Activated CD8-positive, alpha-beta memory T cell treated with anti-CD3 and anti-CD28 coated beads for 24 hours (primary cell): ENCODE data around the gene TECTA.

Experiments
- DNase-seq: peaks from one replicate; pipeline ENCODE4 v3.0.0-alpha.2; 2020

The TECTA gene, protein sequence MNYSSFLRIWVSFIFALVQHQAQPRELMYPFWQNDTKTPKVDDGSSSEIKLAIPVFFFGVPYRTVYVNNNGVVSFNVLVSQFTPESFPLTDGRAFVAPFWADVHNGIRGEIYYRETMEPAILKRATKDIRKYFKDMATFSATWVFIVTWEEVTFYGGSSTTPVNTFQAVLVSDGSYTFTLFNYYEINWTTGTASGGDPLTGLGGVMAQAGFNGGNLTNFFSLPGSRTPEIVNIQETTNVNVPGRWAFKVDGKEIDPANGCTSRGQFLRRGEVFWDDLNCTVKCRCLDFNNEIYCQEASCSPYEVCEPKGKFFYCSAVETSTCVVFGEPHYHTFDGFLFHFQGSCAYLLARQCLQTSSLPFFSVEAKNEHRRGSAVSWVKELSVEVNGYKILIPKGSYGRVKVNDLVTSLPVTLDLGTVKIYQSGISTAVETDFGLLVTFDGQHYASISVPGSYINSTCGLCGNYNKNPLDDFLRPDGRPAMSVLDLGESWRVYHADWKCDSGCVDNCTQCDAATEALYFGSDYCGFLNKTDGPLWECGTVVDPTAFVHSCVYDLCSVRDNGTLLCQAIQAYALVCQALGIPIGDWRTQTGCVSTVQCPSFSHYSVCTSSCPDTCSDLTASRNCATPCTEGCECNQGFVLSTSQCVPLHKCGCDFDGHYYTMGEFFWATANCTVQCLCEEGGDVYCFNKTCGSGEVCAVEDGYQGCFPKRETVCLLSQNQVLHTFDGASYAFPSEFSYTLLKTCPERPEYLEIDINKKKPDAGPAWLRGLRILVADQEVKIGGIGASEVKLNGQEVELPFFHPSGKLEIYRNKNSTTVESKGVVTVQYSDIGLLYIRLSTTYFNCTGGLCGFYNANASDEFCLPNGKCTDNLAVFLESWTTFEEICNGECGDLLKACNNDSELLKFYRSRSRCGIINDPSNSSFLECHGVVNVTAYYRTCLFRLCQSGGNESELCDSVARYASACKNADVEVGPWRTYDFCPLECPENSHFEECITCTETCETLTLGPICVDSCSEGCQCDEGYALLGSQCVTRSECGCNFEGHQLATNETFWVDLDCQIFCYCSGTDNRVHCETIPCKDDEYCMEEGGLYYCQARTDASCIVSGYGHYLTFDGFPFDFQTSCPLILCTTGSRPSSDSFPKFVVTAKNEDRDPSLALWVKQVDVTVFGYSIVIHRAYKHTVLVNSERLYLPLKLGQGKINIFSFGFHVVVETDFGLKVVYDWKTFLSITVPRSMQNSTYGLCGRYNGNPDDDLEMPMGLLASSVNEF (N-terminal part only)

DNA sequence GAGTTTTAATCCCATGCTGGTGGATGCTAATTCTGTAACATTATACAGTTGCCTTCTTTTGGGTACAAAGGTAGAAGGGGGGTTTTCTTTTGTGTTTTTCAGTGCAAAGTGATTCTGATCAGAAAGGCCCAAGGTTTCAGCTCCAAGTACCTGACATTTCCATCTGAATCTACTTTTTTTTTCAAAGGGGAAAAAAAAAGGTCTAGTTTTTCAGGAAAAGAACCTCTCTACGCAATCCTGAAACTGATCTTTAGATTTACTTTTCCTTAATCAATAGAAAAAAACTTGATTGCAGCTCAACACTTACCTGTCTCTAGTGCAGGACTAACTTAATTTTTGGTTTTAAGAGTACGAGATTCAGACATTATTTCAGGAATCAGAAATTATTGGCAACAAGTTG lies at the start of gene TECTA:
TSS of gene TECTA (plus strand) at position 301 of the 400 bp plus-strand sequence. CDS start 1,423 bp downstream, outside the sequence.
- no peak for DNase-seq

DNA sequence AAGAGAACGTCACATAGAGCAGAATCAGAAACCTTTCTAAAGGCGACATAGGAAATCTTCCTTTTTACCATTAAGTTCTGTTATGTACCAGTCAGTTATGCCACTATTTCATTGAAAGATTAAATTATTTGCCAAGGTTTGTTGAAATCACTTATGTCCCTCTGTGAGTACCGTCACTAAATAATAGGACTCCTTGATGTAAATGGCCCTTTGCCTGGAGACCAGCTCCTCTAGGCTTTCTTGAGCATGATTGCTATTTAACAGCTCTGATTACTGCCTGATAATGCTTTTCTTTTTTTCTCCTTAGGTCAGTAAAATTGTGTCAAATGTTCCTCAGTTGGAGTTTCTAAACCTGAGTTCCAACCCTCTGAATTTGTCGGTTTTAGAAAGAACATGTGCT lies 47.8 kb upstream of the TECTA start:
- DNase-seq, result no peak

DNA sequence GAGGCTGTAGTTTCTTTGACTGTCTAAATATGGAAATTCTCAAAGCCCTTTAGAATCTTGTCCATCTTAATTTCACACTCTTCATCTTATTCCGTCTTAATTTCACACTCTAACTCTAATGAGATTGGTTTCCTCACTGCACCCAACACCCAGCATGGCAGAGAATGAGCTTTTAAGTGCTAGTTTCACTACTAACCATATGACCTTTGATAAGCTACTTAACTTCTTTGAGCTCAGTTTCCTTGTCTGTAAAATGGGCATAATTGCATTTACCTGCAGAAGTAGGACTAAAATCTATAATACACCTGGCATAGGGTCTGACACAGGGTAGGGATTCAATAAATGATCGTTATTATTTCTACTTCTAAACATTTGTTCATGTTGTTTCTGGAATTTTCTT lies 46.8 kb upstream of the TECTA start:
- no peak for DNase-seq

DNA sequence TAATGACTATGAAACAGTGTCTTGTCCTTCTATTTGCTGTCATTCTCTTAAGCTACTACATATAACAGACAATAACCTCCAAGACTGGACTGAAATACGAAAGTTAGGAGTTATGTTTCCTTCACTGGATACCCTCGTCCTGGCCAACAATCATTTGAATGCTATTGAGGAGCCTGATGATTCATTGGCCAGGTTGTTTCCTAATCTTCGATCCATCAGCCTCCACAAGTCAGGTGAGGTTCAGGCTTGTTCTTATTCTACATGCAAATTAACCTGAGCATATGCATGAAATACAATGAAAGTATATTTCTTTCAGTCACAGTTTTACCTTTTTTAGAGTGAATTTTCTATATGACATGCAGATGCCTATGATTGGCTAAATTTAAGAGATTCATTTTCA lies 46.0 kb upstream of the TECTA start:
- no peak for DNase-seq

DNA sequence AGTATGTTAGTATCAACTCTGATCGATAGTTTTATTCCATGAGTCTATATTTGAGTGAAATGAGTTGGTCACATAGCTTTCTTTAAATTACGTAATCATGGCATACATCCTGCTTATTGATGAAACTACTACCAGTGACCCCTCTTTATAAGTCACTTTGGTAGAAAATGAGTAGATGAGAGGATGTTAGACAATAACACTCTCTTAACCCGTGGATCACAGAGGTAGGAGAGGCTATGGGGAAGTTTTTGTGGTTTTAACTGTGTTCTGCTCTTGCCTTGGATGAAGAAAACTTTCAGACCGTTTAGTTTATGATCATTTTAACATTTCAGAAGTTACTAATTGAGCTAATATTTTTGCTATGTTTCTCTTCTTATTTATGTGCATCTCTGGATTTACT lies 43.1 kb upstream of the TECTA start:
- no peak for DNase-seq

DNA sequence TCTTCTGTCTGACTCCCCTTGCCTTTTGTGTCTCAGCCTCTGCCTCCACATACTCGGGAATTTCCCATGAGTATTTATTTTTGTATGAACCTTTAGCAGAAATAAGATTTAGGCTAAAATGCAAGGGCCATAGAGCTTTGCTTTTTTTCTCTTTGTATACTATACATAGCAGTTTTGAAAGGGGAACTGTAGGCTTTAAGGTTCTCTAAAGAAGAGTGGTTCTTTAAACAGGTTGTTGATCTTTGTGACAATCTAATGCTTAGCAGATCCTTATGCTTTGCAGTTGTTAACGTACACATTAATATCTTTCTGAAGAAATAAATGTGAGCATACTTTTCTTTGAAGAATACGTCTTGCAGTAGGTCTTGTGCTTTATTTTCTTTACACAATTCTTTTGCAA lies 42.1 kb upstream of the TECTA start:
- DNase-seq, result no peak

DNA sequence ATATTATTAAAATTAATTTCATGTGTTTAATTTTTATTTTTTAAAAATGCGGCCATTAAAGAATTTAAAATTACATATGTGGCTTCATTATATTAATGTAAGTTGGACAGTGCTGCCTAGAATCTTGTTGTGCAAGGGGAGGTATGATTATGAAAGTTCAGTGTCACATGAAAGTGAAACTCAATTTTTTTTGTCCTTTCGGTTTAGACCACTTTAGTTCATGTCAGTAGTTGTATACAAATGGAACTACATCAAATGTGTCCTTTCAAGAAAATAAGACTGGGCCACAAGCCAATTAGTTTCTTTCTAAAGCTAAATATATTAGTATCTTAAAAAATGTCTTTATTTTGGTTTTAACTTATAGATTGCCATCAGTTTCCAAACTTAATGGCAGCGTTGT lies 41.4 kb upstream of the TECTA start:
- DNase-seq, result no peak

DNA sequence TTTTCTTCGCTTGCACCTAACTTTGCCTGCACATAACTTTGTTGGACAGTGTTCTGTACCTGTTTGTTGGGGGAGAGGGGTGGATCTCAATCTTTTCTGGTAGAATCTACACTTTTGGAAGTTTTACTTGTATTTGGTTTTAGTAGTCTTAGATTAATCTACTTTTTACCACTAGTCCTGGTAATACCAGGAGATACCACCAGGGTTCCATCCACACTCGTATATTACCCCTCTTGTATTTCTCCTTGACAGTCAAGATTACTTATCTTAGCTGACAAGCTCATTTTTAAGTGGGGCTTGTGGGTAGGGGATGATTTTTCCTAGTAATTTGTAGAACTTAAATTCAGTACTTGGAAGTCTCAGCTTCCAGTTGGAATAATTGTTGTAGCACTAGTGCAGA lies 37.3 kb upstream of the TECTA start:
- DNase-seq, result no peak

DNA sequence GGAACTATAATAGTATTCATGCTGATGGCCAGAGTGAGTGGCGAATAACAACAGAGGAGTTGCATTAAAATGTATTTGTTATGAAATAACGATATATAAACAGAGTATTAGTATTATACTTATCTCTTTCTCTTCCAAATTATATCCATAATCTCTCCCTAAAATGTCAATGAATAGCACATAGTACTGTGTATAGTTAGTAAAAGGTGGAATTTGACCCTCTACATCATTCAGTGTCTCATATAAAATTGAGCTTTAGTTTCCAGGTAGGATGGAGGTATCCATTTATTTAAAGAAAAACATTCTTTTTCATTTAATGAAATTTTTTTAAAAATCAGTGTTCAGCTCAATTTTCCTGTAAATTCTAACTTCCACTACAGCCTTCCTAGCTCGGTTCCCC lies 34.4 kb upstream of the TECTA start:
- no peak for DNase-seq

DNA sequence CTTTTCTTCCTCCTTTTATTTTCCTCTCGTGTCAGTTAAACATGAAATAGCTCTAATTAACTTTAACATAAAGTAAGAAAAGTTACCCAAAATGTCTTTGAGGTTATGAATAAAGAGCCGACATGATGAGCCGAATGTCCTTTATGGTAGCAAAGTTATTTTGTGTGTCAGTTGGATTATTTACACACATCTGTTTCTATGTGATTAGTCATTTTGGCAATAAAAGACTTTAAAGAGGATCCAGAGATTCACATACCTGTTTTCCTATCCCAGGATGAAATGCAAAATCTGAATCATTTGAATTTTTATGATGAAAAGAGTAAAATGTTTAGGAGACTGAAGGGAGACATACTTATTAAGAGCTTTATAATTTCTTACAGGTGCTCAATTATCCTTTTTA lies 34.0 kb upstream of the TECTA start:
- DNase-seq, result no peak

DNA sequence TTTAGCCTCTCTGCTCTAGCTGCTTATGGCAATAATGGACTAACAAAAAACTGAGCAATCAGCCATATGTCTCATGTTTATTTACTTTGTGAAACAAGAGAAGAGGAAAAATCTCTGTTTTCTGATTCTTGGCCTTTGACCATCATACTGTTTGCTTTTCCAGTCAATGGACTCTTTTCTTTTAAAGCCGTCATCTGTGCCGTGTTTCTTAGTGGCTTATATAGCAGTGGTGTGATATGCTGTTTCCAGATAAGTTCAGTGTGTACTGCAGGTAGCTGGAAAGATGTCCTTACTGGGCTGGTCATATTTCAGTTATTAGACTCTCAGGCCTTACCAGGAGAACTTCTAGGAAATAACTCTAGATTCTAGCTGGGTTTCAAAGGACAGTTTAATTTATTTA lies 33.6 kb upstream of the TECTA start:
- no peak for DNase-seq

DNA sequence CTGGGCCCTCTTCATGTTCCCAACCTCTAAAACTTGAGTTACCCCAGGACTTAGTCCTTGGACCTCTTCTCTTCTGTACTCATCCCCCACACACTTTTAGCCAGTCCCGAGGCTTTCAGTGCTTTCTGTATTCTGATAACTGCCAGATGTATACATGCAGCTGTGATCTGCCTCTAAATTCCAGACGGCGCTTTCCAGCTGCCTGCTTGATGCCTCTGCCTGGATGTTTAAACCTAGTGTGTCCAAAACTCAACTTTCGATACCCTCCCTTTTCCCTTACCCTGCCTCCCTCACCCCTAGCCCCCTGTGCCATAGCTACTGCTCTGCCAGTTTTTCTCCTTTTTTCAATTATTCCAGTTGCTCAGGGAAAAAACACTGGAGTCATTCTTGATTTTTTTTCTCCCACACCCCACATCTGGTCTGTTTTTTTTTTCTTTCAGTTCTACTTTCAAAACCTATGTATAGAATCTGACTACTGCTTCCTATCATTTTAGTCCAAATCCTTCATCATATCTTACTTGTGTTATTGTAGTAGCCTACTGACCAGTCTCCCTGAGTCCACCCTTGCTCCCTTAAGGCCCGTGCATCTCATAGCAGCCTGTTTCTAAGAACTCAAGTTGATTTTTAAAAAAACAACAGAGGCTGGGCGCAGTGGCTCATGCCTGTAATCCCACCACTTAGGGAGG lies 32.9 kb upstream of the TECTA start:
- no peak for DNase-seq

DNA sequence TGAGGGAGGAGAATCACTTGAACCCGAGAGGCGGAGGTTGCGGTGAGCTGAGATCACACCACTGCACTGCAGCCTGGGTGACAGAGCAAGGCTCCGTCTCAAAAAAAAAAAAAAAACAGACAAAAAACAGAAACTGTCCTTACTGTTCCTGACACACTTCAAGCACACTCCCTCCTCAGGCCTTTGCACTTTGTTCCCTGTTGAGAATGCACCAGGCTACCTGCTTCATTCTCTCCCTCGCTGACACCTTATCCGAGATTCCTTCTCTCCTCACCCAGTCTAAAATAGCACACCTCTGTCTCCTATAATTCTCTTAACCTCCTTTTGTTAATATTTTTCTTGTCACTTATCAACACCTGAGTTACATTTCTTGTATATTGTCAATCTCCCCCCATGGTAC lies 32.3 kb upstream of the TECTA start:
- no peak for DNase-seq

DNA sequence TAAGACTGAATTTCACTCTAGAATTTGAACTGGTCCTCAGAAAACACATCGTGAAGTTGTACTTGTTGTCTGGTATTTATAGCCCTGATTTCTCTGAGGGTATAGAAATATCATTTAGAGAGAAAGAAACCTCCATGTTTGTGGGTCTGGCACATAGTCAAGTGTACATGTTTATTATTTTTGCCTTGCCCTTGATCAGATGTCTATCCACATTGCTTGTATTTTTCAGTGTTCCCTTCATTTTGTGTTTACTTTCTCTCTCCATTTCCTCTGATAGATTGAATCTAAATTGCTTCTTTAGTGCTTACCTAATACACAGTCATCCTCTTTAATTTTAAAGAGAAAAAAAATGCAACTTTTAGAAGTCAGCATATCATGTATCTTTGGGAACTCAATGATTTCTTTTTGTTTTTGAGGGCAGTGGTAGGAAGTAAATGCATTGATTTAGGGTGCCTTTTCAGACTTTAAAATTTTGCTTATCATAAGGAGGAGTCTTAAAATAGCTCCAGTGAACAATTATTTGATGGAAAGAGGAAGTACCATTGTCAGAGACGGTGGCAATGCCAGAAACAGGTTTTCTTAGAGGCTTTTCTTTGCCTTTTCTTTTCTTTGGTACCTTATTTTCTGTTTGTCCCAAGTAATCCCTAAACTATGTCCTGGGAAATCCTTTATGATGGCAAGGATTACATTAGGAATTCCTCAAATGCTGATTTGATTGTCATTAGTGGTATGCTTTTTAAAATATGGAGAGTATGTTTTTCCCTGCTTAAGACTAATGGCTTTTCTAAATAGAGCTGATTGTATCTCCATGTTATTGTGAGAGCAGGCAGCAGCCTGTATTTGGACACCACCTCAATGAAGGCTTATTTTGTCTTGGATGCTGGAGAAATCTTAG lies 29.8 kb upstream of the TECTA start:
- no peak for DNase-seq

DNA sequence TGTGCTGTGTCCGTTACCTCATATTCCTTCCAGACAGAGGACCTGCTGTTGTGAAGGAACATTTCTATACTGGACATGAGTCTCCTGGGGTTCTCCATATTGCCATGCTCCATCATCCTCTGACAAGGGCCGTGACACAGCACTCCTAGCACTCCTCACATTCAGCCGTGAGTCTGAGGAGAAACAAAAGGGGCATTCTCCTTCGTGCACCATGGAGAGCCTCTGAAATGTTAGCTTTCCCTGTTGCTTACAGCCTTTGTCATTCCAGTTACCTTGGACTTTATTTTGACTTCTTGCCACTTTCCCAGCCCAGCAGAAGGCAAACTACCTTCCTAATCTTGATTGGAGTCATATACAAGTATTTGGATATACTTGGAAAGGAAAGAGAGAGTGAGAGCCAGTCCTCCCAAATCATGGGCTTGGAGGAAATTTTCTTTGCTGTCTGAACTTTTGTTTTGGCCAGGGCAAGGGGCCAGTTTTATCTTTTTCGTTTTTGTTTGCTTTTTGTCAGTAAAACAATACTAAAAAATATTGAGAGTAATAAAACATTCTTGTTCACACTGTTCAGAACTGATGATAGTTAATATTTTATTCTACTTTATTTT lies 29.1 kb upstream of the TECTA start:
- no peak for DNase-seq

DNA sequence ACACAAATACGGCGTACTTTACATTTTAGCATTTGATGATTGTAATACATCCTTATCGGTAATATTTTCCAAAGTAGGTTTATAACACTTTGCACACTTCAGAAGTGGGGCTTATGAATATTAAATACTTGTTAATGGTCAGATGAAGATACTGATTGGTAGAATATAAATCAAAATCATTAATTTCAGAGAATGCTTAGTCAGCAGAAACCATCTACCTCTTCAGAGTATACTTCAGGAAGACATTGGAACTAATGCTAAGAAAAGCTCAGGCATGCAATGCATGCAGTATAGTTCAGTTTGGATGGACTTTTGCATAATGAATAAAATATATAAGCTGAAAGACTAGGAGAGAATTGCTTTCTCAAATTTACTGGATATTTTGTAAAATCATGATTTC lies 19.7 kb upstream of the TECTA start:
- DNase-seq, result no peak

DNA sequence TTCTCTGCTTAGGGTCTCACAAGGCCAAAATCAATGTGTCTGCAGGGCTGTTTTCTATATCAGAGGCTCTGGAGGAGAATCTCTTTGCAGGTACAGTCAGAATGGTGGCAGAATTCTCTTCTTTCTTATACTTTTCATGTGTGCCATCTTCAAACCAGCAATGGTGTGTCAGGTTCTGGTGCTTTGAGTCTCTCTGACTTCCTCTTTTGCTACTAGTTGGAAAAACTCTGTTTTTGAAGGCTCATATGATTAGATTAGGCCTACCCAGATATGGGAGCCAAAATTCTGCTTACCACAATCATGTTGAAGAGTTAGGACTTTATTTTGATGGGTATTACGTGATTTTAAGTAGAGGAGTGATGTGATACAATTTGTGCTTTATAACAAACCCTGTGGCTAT lies 18.8 kb upstream of the TECTA start:
- DNase-seq, result no peak

DNA sequence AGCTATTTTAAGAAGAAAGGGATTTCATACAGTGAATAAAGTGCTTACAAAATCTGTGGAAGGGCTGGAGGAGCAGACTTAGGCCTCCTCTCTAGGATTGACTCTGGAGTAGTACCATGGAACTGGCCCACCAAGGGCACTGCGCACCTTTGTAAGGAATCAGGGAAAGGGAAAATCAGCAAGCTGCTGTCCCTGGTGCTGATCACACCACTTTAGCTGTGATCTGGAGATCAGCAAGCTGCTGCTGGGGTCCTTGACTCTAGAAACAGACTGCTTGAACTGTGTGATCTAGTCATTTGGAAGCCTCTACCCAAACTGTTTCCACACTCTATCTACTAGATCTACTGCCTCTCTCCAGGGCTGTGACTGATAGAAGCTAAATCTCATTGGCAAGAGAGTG lies 18.4 kb upstream of the TECTA start:
- no peak for DNase-seq

DNA sequence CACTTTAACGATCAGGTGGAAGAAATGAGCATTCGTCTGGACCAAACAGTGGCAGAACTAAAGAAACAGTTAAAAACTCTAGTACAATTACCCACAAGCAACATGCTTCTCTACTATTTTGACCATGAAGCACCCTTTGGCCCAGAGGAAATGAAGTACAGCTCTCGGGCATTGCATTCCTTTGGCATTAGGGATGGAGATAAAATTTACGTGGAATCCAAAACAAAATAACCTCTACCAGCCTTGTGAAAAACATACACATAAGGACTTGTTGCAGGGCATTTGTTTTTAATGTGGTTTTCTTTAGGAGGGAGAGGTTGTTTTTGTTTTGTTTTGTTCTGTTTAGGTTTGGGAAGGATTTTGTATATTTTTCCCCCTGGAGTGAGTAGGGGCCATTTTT lies 14.2 kb upstream of the TECTA start:
- DNase-seq, result no peak

DNA sequence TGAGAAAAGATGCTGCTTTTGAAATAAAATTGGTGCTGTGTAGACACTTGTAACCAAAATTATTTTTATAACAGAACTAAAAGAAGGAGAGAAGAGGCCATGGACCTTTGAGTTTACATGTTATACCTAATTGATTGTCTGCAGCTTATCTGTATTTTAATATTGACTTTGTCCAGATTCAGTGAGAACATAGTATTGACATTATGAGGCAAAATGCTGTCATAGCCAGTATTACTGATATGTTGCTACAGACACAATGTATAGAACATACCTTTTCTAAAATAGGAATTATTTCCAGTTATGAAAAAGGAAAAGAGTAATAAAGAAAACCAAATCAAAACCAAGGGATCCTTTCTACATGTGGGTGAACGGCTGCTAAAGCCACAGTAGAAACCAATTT lies 11.5 kb upstream of the TECTA start:
- no peak for DNase-seq

DNA sequence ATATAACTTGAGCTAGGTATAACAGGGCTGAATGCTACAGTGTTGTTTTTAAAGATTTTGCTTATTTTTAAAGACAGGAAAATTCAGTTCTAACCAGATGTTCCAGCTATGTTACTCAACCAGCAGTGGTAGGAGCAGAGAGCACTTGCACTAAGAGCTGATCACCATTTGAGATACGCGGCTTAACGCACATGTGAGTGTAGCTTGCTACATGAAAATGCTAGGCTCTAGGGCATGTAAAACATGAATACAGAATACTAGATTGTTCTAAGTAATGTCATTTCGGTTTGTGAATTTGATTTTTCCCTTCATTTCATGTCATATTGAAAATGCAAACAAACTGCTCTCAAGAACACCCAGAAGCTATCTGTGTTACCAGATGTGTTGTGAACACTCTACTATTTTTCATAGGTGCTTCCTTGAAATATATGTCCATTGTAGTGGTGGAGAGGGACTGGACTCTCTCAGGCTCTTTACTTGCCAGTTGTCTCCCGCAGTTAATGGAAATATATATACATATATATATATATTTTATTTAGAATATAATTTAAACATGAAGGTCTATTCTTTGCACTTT lies 10.8 kb upstream of the TECTA start:
- DNase-seq, result no peak
